Neuronal stem cell (in vitro differentiated cells): ENCODE data around the gene NHEJ1.

Experiments used
- DNase-seq: peaks from one replicate; pipeline ENCODE4 v3.0.0-alpha.2; 2013; ENCODE audit warnings: low spot score
- H2AFZ ChIP-seq: one replicate; pipeline ENCODE4 v1.6.1; 2013; ENCODE audit warnings: mild to moderate bottlenecking, low read length, inconsistent platforms
- H2AK5ac ChIP-seq: 2 replicates; pipeline ENCODE4 v1.6.1; 2013; ENCODE audit warnings: low read depth, mild to moderate bottlenecking, inconsistent platforms, low read length, moderate library complexity, mixed read lengths
- H2BK120ac ChIP-seq: 2 replicates; pipeline ENCODE4 v1.6.1; 2013; ENCODE audit warnings: low read depth, mild to moderate bottlenecking, inconsistent platforms, low read length, moderate library complexity, mixed read lengths
- H2BK12ac ChIP-seq: one replicate; pipeline ENCODE4 v1.6.1; 2013; ENCODE audit warnings: low read length, inconsistent platforms
- H2BK15ac ChIP-seq: 2 replicates; pipeline ENCODE4 v1.6.1; 2013; ENCODE audit warnings: mild to moderate bottlenecking, low read length, inconsistent platforms, mixed read lengths
- H2BK5ac ChIP-seq: one replicate; pipeline ENCODE4 v1.6.1; 2013; ENCODE audit warnings: inconsistent platforms, mild to moderate bottlenecking, low read length, moderate library complexity
- H3K14ac ChIP-seq: one replicate; pipeline ENCODE4 v1.6.1; 2013; ENCODE audit warnings: low read length, inconsistent platforms
- H3K18ac ChIP-seq: 2 replicates; pipeline ENCODE4 v1.6.1; 2013; ENCODE audit warnings: low read length, inconsistent platforms
- H3K23ac ChIP-seq: 2 replicates; pipeline ENCODE4 v1.6.1; 2013; ENCODE audit warnings: low read depth, mild to moderate bottlenecking, mixed read lengths, low read length, inconsistent platforms; ENCODE audit not compliant: poor library complexity
- H3K27ac ChIP-seq: replicated peaks from 3 replicates; pipeline ENCODE4 v1.5.1; 2013; ENCODE audit warnings: low read length, inconsistent platforms
- H3K27me3 ChIP-seq, 3 experiments: 2 replicates each; pipeline ENCODE4 v1.6.1; 2013; ENCODE audit warnings: low read length in 3 of 3, mild to moderate bottlenecking in 2 of 3, inconsistent platforms in 1 of 3, low read depth in 1 of 3, mixed read lengths in 1 of 3, moderate library complexity in 1 of 3; ENCODE audit not compliant: control insufficient read depth in 3 of 3, insufficient read depth in 3 of 3
- H3K36me3 ChIP-seq, 2 donors: replicated peaks in 1 of 2; 2 replicates each; pipeline ENCODE4 v1.6.1; 2013; ENCODE audit warnings: low read length in 2 of 2; ENCODE audit not compliant: control insufficient read depth in 2 of 2, insufficient read depth in 2 of 2
- H3K4ac ChIP-seq: 2 replicates; pipeline ENCODE4 v1.6.1; 2013; ENCODE audit warnings: inconsistent platforms, mild to moderate bottlenecking, low read length, moderate library complexity
- H3K4me1 ChIP-seq, 2 donors: 1 replicate in 1 of 2; 2 replicates in 1 of 2; pipeline ENCODE4 v1.6.1; 2013; ENCODE audit warnings: low read length in 2 of 2, low read depth in 1 of 2; ENCODE audit not compliant: control insufficient read depth in 2 of 2, insufficient read depth in 1 of 2
- H3K4me2 ChIP-seq: one replicate; pipeline ENCODE4 v1.6.1; 2013; ENCODE audit warnings: mild to moderate bottlenecking, low read length, inconsistent platforms; ENCODE audit not compliant: insufficient read depth, poor library complexity, severe bottlenecking
- H3K4me3 ChIP-seq, 2 donors: 2 replicates each; pipeline ENCODE4 v1.5.1; 2013; ENCODE audit warnings: low read length in 2 of 2, mild to moderate bottlenecking in 2 of 2, inconsistent platforms in 1 of 2, moderate library complexity in 1 of 2
- H3K79me1 ChIP-seq: one replicate; pipeline ENCODE4 v1.6.1; 2013; ENCODE audit warnings: low read depth, mild to moderate bottlenecking, inconsistent platforms, low read length, moderate library complexity
- H3K9ac ChIP-seq: one replicate; pipeline ENCODE4 v1.6.1; 2013; ENCODE audit warnings: mild to moderate bottlenecking, low read depth, low read length, inconsistent platforms; ENCODE audit not compliant: poor library complexity
- H3K9me3 ChIP-seq, 2 donors: replicated peaks in 1 of 2; 2 replicates each; pipeline versions ENCODE3 to v1.6.1; 2013; ENCODE audit warnings: low read length in 2 of 2, mild to moderate bottlenecking in 2 of 2, inconsistent platforms in 1 of 2, low read depth in 1 of 2, mixed read lengths in 1 of 2, moderate library complexity in 1 of 2; ENCODE audit not compliant: control insufficient read depth in 2 of 2, insufficient read depth in 1 of 2
- H4K8ac ChIP-seq: one replicate; pipeline ENCODE4 v1.6.1; 2013; ENCODE audit warnings: low read depth, mild to moderate bottlenecking, inconsistent platforms, low read length, moderate library complexity
- H4K91ac ChIP-seq: one replicate; pipeline ENCODE4 v1.6.1; 2013; ENCODE audit warnings: low read length, low read depth, mild to moderate bottlenecking, inconsistent platforms; ENCODE audit not compliant: poor library complexity
- WGBS, 2 donors: extraction: QIAGEN DNeasy Blood & Tissue Kit; methylation state at CpG; one replicate each; pipeline ENCODE4 v1.1.7; 2013; ENCODE audit warnings: missing lambda C conversion rate in 2 of 2, mixed read lengths in 1 of 2; ENCODE audit not compliant: insufficient read length in 2 of 2, insufficient replicate concordance in 1 of 2; ENCODE audit errors: extremely low coverage in 2 of 2; 5-methylcytosine and 5-hydroxymethylcytosine counted together

NHEJ1 gene

DNA sequence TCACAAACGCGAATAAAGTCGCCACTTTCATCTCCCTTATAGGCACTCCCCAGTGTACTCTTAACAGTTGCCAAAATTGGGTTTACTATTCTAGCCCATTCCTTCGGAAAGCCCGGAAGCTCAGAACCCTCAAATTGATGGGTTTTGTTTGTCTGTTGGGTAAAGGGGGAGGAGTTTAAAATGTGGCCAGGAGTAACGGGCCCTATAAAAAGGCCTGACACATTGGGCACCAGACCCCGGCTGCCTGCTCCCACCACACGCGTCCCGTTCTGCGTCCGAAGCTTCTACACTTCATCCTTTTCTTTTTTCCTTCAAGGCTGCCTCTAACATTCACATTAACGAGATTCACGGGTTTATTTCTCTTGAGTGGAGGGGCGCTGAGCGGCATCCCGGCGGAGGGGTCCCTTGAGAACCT is 837 bp downstream of the NHEJ1 start:
- no peak overlapping the region for H2BK12ac ChIP-seq
- H3K36me3 ChIP-seq: peaks cover 0 to 18% of the 10 kb centered on the region in 2 donors
- H3K27ac ChIP-seq: no peak overlapping the region
- H3K23ac ChIP-seq: no peak overlapping the region
- peak overlapping the region; percentile 98 for H2AFZ ChIP-seq
- peaks cover 5 to 8% of the 10 kb centered on the region in 2 donors for H3K4me1 ChIP-seq
- H3K79me1 ChIP-seq: no peaks in the 10 kb centered on the region
- H3K9me3 ChIP-seq: no peaks in the 10 kb centered on the region
- no peak for DNase-seq
- H3K4me3 ChIP-seq: peak overlapping the region; percentile 66 to 74
- H3K18ac ChIP-seq: no peak overlapping the region
- H4K8ac ChIP-seq: no peak overlapping the region
- no peak overlapping the region for H3K9ac ChIP-seq
- no peak overlapping the region for H2BK15ac ChIP-seq
- no CpG with 5 or more reads among the region's 18 CpGs for WGBS, 2 donors
- no peak overlapping the region for H2AK5ac ChIP-seq
- H2BK120ac ChIP-seq: no peak overlapping the region
- peak overlapping the region; percentile 93 for H3K4me2 ChIP-seq
- H4K91ac ChIP-seq: no peak overlapping the region
- H2BK5ac ChIP-seq: peak overlapping the region; percentile 58
- H3K4ac ChIP-seq: no peak overlapping the region
- no peaks in the 10 kb centered on the region for H3K27me3 ChIP-seq
- no peak overlapping the region for H3K14ac ChIP-seq

DNA sequence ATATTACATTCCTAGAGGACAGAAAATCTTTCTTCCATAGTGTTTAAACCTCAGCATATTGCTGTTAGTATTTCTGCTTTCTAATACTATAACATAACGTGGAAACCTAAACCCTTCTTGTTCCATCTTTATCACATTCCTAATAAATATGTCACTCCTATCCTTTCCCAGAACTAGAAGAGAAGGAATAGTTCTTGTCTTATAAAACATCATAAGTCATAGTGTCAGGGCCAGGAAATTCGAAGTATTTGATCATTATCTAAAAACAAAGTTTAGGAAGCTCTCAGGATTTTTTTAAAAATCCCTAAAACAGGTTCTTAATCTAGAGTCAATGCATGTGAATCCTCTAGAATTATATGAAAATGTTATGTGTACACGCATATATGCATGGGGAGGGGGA is 2.0 kb downstream of the NHEJ1 start:
- no peak overlapping the region for H2BK12ac ChIP-seq
- no peak for DNase-seq
- no peaks in the 10 kb centered on the region for H3K79me1 ChIP-seq
- H3K4me3 ChIP-seq: no peak overlapping the region
- H2BK120ac ChIP-seq: no peak overlapping the region
- no peak overlapping the region for H2BK5ac ChIP-seq
- peaks cover 5 to 8% of the 10 kb centered on the region in 2 donors for H3K4me1 ChIP-seq
- no peaks in the 10 kb centered on the region for H3K27me3 ChIP-seq
- H3K27ac ChIP-seq: no peak overlapping the region
- no peak overlapping the region for H3K23ac ChIP-seq
- no peak overlapping the region for H2BK15ac ChIP-seq
- H3K4me2 ChIP-seq: no peak overlapping the region
- H3K4ac ChIP-seq: no peak overlapping the region
- H4K8ac ChIP-seq: no peak overlapping the region
- H3K14ac ChIP-seq: no peak overlapping the region
- no CpG with 5 or more reads among the region's 3 CpGs for WGBS, 2 donors
- no peak overlapping the region for H2AK5ac ChIP-seq
- no peak overlapping the region for H4K91ac ChIP-seq
- H2AFZ ChIP-seq: no peak overlapping the region
- H3K9me3 ChIP-seq: no peaks in the 10 kb centered on the region
- no peak overlapping the region for H3K9ac ChIP-seq
- H3K36me3 ChIP-seq: peaks cover 0 to 28% of the 10 kb centered on the region in 2 donors
- no peak overlapping the region for H3K18ac ChIP-seq

DNA sequence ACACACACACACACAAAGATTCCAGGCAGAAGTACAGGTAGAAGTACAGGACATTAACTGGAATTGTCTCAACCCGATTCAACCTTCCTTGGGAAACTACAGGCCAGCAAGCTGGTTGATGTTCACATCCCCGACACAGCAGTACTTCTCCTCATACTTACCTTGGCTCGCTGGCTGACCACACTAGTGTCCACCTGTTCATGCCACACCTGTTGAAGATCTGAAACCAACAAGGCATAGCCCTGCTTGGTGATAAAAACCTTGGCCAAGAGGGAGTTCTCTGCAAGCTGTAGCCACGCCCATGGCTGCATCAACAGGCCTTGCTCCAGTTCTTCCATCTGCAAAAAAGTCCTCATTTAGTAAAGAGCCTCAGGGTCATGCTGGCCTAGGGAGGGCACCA is 2.6 kb downstream of the NHEJ1 start:
- H2AK5ac ChIP-seq: no peak overlapping the region
- H2BK15ac ChIP-seq: no peak overlapping the region
- H3K4me3 ChIP-seq: no peak overlapping the region
- H3K9ac ChIP-seq: no peak overlapping the region
- H3K18ac ChIP-seq: no peak overlapping the region
- H3K4ac ChIP-seq: no peak overlapping the region
- H3K27me3 ChIP-seq: no peaks in the 10 kb centered on the region
- H2BK120ac ChIP-seq: no peak overlapping the region
- DNase-seq: no peak
- H2AFZ ChIP-seq: no peak overlapping the region
- H3K9me3 ChIP-seq: no peaks in the 10 kb centered on the region
- H3K79me1 ChIP-seq: no peaks in the 10 kb centered on the region
- no peak overlapping the region for H4K91ac ChIP-seq
- H2BK5ac ChIP-seq: no peak overlapping the region
- no peak overlapping the region for H2BK12ac ChIP-seq
- no peak overlapping the region for H3K4me2 ChIP-seq
- no peak overlapping the region for H3K27ac ChIP-seq
- H3K36me3 ChIP-seq: peaks cover 0 to 32% of the 10 kb centered on the region in 2 donors
- no peak overlapping the region for H4K8ac ChIP-seq
- no CpG with 5 or more reads among the region's 4 CpGs for WGBS, 2 donors
- peaks cover 5 to 8% of the 10 kb centered on the region in 2 donors for H3K4me1 ChIP-seq
- no peak overlapping the region for H3K23ac ChIP-seq
- no peak overlapping the region for H3K14ac ChIP-seq

DNA sequence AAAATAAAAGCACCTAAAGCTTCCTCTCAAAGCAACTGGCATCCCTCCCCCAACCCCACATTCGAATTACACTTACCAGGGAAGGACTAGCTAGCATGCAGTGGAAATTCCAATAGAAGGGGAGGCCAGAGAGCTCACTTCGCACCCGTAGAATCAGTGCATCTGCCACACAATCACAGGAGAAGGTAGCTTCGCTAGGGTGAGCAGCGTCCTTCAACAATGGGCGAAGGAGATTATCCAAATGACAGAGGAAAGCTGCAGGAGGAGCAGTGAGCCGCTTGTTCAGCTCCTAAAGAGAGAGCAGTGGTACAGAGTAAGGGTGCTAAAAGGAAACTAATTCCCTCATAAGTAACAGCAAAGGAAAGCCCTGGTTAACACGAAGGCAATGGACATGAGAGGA is 3.2 kb downstream of the NHEJ1 start:
- Histone ChIP-seq H3K27me3 (no peaks in the 10 kb centered on the region), H2BK120ac (no peak overlapping the region), H3K9me3 (no peaks in the 10 kb centered on the region), H2BK15ac (no peak overlapping the region), H3K14ac (no peak overlapping the region), H3K36me3 (peaks cover 0 to 32% of the 10 kb centered on the region in 2 donors), H2BK12ac (no peak overlapping the region), H3K4me2 (no peak overlapping the region), H3K23ac (no peak overlapping the region), H3K9ac (no peak overlapping the region), H2BK5ac (no peak overlapping the region), H2AFZ (no peak overlapping the region), H4K91ac (no peak overlapping the region), H3K4me3 (no peak overlapping the region), H2AK5ac (no peak overlapping the region), H3K27ac (no peak overlapping the region), H3K4ac (no peak overlapping the region), H3K4me1 (peaks cover 5 to 8% of the 10 kb centered on the region in 2 donors), H3K18ac (no peak overlapping the region), H3K79me1 (no peaks in the 10 kb centered on the region), H4K8ac (no peak overlapping the region)
- no CpG with 5 or more reads among the region's 8 CpGs for WGBS, 2 donors
- no peak for DNase-seq
